DND-41 (cell line): ENCODE results near the gene OR52J3.

ENCODE experiments used
- EZH2 ChIP-seq: IDR thresholded peaks from 3 replicates; pipeline ENCODE4 v1.6.1; 2012; ENCODE audit warnings: borderline replicate concordance, low read depth, mild to moderate bottlenecking, moderate library complexity, low read length, inconsistent platforms; ENCODE audit not compliant: severe bottlenecking
- TF ChIP-seq, protein P1 (sequence below): IDR thresholded peaks from 2 replicates; pipeline ENCODE4 v1.5.1; 2012; ENCODE audit warnings: borderline replicate concordance, low read length, moderate library complexity, mild to moderate bottlenecking; ENCODE audit not compliant: poor library complexity, severe bottlenecking; ENCODE audit errors: extremely low read depth

DNA sequence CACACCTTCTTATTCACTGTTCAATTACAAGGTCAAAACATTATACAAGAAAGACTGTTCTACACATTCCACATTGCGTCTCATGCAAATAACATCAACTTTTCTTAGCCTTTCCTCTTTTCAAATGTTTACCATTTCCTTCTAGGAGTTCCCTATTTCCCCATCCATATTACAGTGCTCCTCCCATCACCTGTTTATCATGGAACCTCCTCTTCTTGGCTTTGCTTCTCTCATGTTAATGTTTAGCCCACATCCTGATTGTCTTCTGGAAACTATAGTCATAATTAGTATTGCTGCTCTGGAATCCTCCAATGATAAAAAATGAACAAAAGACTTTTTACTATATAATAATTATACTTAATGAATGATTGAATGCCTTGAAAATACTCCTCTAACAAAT lies 44.3 kb downstream of the OR52J3 start:
- TF ChIP-seq, protein P1, sequence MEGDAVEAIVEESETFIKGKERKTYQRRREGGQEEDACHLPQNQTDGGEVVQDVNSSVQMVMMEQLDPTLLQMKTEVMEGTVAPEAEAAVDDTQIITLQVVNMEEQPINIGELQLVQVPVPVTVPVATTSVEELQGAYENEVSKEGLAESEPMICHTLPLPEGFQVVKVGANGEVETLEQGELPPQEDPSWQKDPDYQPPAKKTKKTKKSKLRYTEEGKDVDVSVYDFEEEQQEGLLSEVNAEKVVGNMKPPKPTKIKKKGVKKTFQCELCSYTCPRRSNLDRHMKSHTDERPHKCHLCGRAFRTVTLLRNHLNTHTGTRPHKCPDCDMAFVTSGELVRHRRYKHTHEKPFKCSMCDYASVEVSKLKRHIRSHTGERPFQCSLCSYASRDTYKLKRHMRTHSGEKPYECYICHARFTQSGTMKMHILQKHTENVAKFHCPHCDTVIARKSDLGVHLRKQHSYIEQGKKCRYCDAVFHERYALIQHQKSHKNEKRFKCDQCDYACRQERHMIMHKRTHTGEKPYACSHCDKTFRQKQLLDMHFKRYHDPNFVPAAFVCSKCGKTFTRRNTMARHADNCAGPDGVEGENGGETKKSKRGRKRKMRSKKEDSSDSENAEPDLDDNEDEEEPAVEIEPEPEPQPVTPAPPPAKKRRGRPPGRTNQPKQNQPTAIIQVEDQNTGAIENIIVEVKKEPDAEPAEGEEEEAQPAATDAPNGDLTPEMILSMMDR: no peak
- TF ChIP-seq EZH2: no peak
